ENCODE results near the gene LTBR. TPM values are rescaled to one million over a fixed set of nuclear protein-coding genes. Genes with fewer than 3 reads are reported as not detected.
"Not testable (repeated sequence)": the region's sequence is repeated elsewhere in the genome, so short reads cannot be mapped to it uniquely, and the experiment has no call there.

The LTBR gene
- total RNA-seq, 1 donor from 2014 or later = 1.7 TPM

DNA sequence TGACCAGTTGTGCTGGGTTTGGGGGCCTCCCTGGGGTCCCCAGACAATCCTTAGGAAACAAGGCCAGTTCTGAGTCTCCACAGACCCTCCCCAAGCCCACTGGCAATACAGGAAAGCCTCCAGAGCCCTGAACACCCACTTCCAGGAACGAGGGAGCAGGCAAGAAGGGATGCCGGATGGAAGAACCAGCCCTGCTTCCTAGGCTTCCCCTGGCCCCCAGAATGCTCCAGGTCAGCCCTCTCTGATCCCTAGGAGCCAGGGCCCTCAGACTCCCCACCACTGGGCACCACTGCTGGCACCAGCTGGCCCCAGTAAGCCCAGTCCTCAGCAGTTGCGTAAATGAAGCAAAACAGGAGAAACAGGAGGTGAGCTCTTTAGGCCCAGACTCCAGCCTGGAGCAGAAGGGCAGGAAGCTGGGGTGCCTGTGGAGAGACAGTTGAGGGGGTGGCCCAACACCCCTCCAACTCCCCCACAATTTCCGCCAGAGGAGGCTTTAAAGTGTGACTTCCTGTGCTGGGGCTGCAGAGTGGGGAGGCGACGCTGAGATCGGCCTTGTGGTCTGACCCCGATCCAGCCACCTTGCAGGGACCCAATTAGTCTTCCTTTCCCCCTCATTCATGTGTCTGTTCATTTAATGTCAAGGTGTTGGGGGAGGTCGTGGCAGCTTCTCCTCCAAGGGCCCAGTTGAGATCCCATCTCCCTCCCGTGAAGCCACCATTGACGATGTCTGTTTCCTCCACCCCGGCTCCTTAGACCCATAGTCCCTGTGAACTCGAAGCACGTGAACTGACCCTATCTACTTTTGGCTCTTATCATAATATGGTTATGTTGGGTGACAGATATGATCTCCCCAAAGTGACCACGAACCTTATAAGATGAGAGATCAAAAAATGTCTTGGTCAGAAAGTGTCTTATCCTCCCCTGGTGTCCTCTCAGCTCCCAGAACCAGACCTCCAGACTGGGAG, 46.8 kb upstream of the LTBR start:
- no peak for TF ChIP-seq CTCF (conservative IDR thresholded peaks at IDR 0.05)
- Mint-ChIP-seq H3K36me3 (ENCODE audit: low read depth) (peaks cover 2% of the 10 kb centered on the region), H3K27me3 (ENCODE audit: low read depth) (no peaks in the 10 kb centered on the region), H3K27ac (ENCODE audit: unreplicated experiment) (peak overlapping the region; percentile 97), H3K4me1 (peaks cover 15% of the 10 kb centered on the region), H3K4me3 (no peak overlapping the region), H3K9me3 (no peaks in the 10 kb centered on the region)
- no peak for DNase-seq (ENCODE audit: low read depth, low spot score)

DNA sequence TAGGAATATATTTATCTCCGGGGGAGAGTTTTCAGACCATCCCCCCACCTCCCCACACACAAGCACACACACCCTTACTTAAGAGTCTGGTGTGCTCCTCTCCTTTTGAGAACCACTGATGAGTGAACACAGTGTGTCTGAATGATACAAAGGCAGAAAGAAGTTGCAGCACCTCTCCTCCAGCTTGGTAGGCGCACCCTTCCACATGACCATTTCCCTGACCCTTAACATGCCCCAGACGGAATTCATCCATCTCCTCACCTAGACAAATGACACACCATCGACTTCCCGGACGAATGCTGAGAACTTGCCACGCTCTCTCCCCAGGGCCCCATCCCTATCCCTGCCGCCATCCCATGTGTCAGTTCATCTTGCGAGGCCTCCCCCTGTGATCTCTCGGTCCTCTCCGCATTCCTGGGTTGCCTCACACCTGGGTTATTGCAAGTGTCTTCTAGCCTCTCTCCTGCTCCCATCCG, 46.0 kb upstream of the LTBR start:
- H3K36me3 Mint-ChIP-seq (ENCODE audit: low read depth) = peaks cover 2% of the 10 kb centered on the region
- no peak for DNase-seq (ENCODE audit: low read depth, low spot score)
- H3K27me3 Mint-ChIP-seq (ENCODE audit: low read depth) = no peaks in the 10 kb centered on the region
- TF ChIP-seq CTCF (conservative IDR thresholded peaks at IDR 0.05) = no peak
- no peaks in the 10 kb centered on the region for H3K9me3 Mint-ChIP-seq
- peaks cover 18% of the 10 kb centered on the region for H3K4me1 Mint-ChIP-seq
- no peak overlapping the region for H3K27ac Mint-ChIP-seq (ENCODE audit: unreplicated experiment)
- no peak overlapping the region for H3K4me3 Mint-ChIP-seq

DNA sequence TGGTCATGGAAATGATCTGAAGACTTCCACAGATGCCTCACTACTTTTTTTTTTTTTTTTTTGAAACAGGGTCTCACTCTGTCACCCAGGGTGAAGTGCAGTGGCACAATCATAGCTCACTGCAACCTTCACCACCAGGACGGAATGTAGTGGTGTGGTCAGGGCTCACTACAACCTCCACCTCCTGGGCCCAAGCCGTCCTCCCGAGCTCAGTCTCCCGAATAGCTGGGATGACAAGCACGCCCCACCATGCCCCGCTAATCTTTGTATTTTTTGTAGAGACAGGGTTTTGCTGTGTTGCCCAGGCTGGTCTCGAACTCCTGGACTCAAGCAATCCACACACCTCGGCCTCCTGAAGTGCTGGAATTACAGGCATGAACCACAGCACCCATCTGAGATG, 45.4 kb upstream of the LTBR start:
- not testable (repeated sequence) for H3K36me3 Mint-ChIP-seq (ENCODE audit: low read depth); DNase-seq (ENCODE audit: low read depth, low spot score)

DNA sequence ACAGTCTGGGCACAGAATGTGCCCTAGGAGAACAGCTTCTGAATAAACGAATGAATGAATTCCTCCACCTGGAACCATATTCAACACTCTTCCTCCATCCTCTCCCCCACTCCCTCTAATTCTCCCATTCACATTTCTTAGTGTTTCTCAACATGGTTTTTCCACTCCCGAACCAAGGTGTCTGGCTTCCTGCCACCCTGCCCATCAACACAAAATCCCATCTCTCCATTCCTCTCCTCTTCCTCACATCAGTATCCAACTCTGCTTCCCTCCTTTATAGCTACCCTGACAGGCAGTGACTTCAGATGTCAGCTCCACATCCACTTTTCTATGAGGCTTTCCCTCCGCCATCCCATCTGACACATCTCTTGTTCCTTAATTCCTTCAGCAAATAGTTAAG, 45.0 kb upstream of the LTBR start:
- Mint-ChIP-seq H3K4me1 (peaks cover 25% of the 10 kb centered on the region), H3K27me3 (ENCODE audit: low read depth) (no peaks in the 10 kb centered on the region), H3K4me3 (no peak overlapping the region), H3K36me3 (ENCODE audit: low read depth) (peaks cover 2% of the 10 kb centered on the region), H3K9me3 (no peaks in the 10 kb centered on the region), H3K27ac (ENCODE audit: unreplicated experiment) (no peak overlapping the region)
- no peak for DNase-seq (ENCODE audit: low read depth, low spot score)
- TF ChIP-seq CTCF (conservative IDR thresholded peaks at IDR 0.05) = no peak

More for the DNA sequence above, 45.4 kb upstream of the LTBR start:
- not testable (repeated sequence) for H3K27me3 Mint-ChIP-seq (ENCODE audit: low read depth); H3K4me3 Mint-ChIP-seq; H3K27ac Mint-ChIP-seq (ENCODE audit: unreplicated experiment); H3K9me3 Mint-ChIP-seq
- H3K4me1 Mint-ChIP-seq = peaks cover 23% of the 10 kb centered on the region

DNA sequence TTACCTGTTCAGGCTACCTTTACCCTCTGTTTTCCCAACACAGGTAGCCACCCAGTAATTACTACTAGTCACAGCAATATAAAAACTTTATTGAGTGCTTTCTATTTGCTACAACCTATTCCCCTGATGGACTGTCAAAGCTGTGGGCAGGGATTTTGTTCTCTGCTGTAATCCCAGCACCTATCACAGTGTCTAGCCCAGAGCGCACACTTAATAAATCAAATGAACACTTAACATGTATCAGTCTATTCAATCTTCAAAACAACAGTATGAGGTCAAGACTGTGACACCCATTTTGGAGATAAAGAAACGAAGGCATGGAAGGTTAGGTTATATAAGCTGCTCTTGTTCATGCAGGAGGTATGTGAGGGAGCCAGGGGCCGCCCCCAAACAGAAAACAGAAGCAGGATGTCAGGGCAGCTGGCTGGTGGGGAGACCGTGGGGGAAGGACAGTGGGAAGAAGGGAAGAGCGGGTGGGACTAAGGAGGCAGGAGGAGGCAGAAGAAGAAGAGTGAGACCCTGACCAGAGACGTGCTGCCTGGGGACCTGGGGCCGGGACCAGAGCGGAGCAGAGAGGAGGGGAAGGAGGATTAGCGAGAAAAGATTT, 43.8 kb upstream of the LTBR start:
- H3K27me3 Mint-ChIP-seq (ENCODE audit: low read depth) = no peaks in the 10 kb centered on the region
- no peaks in the 10 kb centered on the region for H3K9me3 Mint-ChIP-seq

More for the DNA sequence above, 43.8 kb upstream of the LTBR start:
- Mint-ChIP-seq H3K4me1 (peaks cover 25% of the 10 kb centered on the region), H3K4me3 (no peak overlapping the region), H3K27ac (ENCODE audit: unreplicated experiment) (no peak overlapping the region), H3K36me3 (ENCODE audit: low read depth) (no peaks in the 10 kb centered on the region)
- no peak for DNase-seq (ENCODE audit: low read depth, low spot score)
- TF ChIP-seq CTCF (conservative IDR thresholded peaks at IDR 0.05) = no peak
